ENCODE data around the gene ALK.

GRCh38 chr2:29743516-29743915 lies 177.9 kb downstream of the ALK start:
- TF ChIP-seq CTCF (IDR thresholded peaks at IDR 0.05) = no peak
- no peak for TF ChIP-seq EZH2 (IDR thresholded peaks at IDR 0.05; ENCODE audit: borderline replicate concordance, insufficient read depth, low read depth, low read length, poor library complexity, severe bottlenecking)
